Femur (tissue), 1 donor: ENCODE data around the gene PRICKLE2.

Experiments
- DNase-seq: peaks from one replicate; pipeline ENCODE4 v3.0.0-alpha.2; 2017

PRICKLE2 gene, protein sequence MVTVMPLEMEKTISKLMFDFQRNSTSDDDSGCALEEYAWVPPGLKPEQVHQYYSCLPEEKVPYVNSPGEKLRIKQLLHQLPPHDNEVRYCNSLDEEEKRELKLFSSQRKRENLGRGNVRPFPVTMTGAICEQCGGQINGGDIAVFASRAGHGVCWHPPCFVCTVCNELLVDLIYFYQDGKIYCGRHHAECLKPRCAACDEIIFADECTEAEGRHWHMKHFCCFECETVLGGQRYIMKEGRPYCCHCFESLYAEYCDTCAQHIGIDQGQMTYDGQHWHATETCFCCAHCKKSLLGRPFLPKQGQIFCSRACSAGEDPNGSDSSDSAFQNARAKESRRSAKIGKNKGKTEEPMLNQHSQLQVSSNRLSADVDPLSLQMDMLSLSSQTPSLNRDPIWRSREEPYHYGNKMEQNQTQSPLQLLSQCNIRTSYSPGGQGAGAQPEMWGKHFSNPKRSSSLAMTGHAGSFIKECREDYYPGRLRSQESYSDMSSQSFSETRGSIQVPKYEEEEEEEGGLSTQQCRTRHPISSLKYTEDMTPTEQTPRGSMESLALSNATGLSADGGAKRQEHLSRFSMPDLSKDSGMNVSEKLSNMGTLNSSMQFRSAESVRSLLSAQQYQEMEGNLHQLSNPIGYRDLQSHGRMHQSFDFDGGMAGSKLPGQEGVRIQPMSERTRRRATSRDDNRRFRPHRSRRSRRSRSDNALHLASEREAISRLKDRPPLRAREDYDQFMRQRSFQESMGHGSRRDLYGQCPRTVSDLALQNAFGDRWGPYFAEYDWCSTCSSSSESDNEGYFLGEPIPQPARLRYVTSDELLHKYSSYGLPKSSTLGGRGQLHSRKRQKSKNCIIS

GRCh38 chr3:64224826-64225610, at the start of gene PRICKLE2:
Gene PRICKLE2 (minus strand): TSS chr3:64225466. CDS start chr3:64198927, 26,539 bp downstream.
- peak; percentile 90 for DNase-seq

GRCh38 chr3:64272842-64273241, 47.6 kb upstream of the PRICKLE2 start:
- DNase-seq: no peak

DNA sequence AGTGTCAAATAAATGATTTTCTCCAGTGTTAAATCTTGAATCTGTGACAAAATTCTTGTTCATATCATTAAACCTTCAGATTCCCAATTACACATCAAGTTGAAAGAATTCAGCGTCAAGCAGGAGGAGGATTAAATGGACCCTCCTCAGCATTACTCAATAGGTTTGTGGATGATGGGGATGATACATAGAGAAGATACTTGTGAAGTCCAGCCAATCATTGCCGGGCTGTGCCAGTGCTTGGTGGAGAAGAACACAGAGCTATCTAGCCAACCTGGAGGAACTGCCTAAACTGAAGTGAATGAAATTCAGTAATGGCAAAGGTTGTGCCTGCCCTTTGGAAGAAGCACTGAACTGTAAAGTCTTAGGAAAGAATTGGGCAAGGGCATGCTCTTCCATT, 47.0 kb upstream of the PRICKLE2 start:
- DNase-seq: no peak

- no peak for DNase-seq
Measured at GRCh38 chr3:64271631-64272030, 46.4 kb upstream of the PRICKLE2 start.

- DNase-seq: no peak
Measured at GRCh38 chr3:64270866-64271260, 45.6 kb upstream of the PRICKLE2 start.

DNA sequence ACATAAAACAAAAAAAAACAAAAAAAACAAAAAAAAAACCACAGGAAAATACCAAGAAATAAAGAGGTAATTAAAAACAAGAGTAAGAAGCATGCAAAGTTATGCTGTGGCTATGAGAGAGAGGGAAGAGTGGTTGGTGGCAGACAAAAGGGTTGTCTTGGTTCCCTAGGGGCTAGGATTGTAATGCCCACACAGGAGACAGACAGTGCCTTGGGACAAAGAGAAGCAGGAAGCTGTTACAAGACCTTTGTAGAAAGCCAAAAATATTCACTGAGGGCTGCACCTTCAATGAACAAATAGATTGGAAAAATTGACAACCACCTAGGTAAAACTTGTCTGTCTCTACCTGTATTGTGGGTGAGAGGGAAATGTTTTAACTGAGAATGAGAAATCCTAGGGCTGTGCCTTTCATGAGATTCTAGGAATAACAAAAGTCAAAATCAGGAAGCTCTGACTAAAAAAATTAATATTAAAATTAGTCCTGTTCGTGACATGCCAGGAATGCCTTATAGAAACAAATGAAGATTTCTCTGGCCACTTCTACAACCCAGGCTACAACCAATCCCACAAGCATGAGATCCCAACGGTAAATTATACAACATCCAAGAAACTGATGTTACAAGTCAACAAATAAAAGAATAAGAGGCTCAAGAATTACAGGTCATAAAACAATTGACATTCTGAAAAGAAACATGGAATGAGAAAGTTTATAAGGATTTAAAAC, 45.0 kb upstream of the PRICKLE2 start:
- DNase-seq: no peak

DNA sequence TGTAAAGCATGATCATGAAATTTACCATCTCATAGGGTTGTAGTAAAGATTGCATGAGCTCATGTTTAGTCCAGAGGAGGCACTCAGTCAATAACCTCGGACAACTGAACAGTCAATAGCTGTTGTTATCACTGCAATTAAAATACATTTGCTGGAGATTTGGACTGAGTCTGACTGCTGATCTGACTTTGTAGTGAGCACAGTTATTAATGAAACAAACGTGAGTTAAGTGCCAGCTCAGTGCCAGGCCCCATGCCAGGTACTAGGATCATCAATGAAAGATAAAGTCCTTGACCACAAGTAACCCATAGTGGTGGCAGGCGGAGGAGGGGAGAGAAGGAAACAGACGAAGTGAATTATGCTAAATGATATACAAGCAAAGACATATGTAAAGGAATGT, 43.7 kb upstream of the PRICKLE2 start:
- no peak for DNase-seq

DNA sequence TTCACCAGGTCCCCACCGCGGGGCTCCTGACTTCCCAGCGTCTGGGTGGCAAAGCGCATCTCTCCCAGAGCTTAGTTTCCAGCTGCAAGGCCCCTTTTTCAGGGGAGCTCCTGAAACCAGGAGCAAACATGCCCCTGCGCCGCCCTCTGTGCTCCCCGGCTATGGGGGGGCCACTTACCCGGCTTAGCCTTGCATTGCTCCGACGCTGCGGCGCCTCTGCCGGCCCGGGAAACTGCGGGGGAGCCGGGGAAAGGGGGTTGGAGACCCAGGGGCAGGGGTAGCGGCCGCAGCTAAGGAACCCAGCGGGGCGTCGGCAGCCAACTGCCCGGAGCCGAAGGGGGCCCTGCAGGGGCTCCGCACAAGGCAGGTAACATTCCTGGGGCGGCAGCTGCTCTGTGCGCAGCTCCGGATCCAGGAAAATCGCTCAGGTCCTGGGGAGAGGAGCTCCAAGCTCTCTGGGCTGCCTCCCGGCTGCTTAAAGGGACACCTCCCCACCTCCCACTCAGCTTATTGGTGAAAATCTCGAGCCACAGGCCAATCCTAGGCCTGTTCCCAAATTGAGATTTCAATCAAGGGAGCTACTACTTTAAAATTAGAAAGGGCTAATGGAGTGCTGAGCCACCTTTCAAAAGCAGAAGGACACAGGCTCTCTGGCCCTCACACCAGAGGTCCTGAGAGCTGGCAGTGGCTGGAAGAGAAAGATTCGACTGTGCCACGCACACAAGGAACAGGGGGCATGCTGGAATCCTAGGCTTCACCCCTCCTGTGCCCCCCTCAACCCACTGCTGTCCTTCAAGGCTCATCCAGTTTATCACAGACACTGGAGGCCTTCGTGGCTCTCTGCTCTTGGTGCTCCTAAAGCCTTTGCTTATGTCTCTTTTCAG, 42.7 kb upstream of the PRICKLE2 start:
- DNase-seq: peak; percentile 78

GRCh38 chr3:64266983-64267382, 41.7 kb upstream of the PRICKLE2 start:
- DNase-seq: no peak

GRCh38 chr3:64266065-64266931, 41.0 kb upstream of the PRICKLE2 start:
- DNase-seq: peak; percentile 37

DNA sequence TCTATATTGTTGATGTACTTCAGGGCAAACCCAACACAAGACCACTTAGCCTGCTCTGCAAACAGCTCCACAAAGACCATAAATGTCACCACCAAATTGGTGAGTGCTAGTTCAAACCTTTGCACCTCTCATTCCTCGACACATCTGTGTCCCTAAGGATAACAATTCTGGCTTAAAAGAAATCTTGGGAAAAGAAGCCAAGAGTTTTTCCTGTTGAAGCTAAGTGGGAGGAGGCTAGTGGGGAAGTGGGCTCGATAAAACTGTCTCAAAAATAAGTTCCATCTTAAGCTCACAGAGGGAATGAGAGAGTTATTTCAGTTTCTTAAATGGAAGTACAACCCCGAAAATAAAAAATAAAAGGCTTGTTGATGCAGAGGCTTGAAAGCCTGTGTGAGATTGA, 40.4 kb upstream of the PRICKLE2 start:
- no peak for DNase-seq

DNA sequence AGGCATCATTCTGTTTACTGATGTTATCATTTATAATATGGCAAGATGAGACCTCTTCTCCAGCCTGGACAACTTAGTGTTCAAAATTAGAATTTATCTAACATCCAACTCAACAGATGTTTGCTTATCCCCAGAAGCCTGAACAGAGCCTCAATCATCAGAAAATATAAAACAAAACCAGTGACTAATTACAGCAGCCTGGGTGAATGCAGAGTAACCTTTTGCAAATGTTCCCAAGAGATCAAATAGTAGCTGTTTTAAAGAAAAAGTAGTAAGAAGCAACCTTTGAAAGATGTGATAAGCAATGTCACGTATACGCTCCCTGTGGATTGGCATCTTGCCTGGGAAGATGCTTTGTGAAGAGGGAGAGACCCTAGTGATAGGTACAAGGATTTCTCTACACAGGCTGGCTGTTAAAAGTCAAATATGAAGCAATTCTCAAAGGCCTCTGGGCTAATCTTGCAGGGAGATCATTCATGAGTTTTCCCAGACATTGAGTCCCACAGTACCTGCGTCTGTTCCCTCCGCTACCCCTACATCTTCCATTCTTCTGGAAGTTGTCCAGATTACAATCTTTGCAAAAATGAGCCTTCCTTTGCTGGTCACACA, 39.3 kb upstream of the PRICKLE2 start:
- DNase-seq: no peak

- DNase-seq: no peak
Measured at GRCh38 chr3:64262574-64263114, 37.4 kb upstream of the PRICKLE2 start.

DNA sequence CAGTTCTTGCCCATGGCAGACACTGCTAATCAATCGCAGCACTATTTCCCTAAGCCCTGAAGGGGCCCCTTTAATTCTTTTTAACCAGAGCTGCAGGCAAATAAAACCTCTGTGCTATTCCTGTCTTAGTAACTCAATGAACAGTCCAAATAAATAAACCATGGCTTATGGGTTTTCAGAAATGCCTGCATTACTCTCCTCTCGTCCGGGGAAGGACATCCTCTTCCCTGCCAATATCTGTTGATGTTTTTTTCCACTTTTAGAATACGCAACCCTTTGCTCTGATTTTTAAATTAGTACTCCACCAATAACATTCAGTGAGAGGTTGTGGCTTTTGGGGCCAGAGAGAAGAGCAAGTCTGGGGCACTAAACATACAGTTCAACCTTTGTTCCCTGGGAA, 35.2 kb upstream of the PRICKLE2 start:
- no peak for DNase-seq

- DNase-seq: no peak
Measured at GRCh38 chr3:64259636-64260035, 34.4 kb upstream of the PRICKLE2 start.

GRCh38 chr3:64257100-64257755, 32.0 kb upstream of the PRICKLE2 start:
- no peak for DNase-seq

DNA sequence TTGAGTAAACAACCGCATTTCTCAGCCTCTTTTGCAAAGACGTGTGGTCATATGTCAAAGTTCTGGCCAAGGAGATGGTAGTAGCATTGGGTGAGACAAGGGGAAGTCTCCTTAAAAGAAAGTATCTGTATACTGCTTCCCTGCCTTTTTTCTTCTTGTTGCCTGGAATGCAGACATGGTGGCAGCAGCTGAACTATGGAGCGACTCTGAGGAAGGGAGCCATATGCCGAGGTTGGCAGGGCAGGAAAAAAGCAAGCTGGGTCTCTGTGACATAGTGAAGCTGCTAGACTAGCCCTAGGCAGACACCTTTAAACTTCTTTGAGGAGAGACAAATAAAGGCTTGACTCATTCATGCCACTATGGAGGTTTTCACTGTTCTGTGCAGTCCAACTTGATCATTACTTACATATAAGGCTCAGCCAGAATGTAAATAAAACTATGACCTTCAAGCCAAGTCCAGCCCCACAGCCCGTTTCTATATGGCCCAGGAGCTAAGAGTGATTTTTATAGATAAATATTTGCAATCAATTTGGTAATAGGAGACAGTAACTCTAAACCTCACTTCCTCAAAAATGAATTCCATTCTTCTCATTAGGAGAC, 30.6 kb upstream of the PRICKLE2 start:
- DNase-seq: no peak

- no peak for DNase-seq
Measured at GRCh38 chr3:64254443-64254842, 29.2 kb upstream of the PRICKLE2 start.

DNA sequence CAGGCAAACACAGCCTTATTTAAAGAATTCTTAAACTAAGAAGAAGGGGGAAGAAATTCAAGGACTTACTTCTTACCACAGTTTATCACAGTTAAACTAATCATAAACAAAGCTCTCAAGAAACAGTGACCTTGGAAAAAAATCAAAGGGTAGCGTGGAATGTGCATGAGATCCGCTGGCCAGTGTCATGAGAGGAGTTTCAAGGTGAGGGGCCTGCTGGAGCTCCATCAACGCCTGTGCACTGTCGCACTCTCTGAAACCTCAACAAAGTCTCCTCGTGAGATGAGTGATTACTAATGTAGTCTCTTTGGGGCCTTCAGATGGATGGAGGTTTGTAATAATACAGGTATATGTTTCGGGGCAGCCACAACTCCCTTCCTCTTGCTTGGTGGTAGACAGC, 28.4 kb upstream of the PRICKLE2 start:
- DNase-seq: no peak
